Psoas muscle (tissue), 8 donors: Measurements from ENCODE around the gene TMEM240. TPM values are rescaled to one million over a fixed set of nuclear protein-coding genes. Genes with fewer than 3 reads are reported as not detected.

Source experiments
- ATAC-seq, 4 donors: fragments of 200-7000 bp; cut with Tn5 transposase; one replicate each; pipeline ENCODE4 v1.9.1; 2020; ENCODE audit warnings: moderate library complexity in 3 of 4, mild to moderate bottlenecking in 2 of 4
- DNase-seq, 2 donors: peaks; one replicate each; pipeline ENCODE4 v3.0.0-alpha.2; 2020
- H3K27ac ChIP-seq: fragments of 200-600 bp; one replicate; pipeline ENCODE4 v1.8.0; 2022
- H3K27me3 ChIP-seq, 3 donors: fragments of 200-600 bp in 1 of 3; one replicate each; pipeline versions ENCODE4 v1.6.1 to v1.8.0; 2013 to 2022; ENCODE audit warnings: low read length in 2 of 3, mild to moderate bottlenecking in 2 of 3, moderate library complexity in 1 of 3; ENCODE audit not compliant: insufficient read depth in 3 of 3
- H3K36me3 ChIP-seq, 2 donors: fragments of 200-600 bp in 1 of 2; one replicate each; pipeline versions ENCODE4 v1.6.1 to v1.8.0; 2013 to 2022; ENCODE audit warnings: low read depth in 1 of 2, mild to moderate bottlenecking in 1 of 2, moderate library complexity in 1 of 2; ENCODE audit not compliant: insufficient read depth in 1 of 2
- H3K4me1 ChIP-seq: fragments of 200-600 bp; one replicate; pipeline ENCODE4 v1.8.0; 2022
- H3K4me3 ChIP-seq: fragments of 200-600 bp; one replicate; pipeline ENCODE4 v1.8.0; 2022; ENCODE audit warnings: mild to moderate bottlenecking
- H3K9me3 ChIP-seq: fragments of 200-600 bp; one replicate; pipeline ENCODE4 v1.8.0; 2022
- WGBS, 3 donors: extraction: QIAGEN DNeasy Blood & Tissue Kit; methylation state at CpG; one replicate each; pipeline versions ENCODE4 v1.1.6 to v1.1.7; 2013; 5-methylcytosine and 5-hydroxymethylcytosine counted together
- intact Hi-C, 2 donors: fragments of 100-400 bp; cut with DNase I; formaldehyde crosslinking; loops; one replicate each; pipeline versions ENCODE4 v1.11.0 to v1.14.2; 2022
- polyA plus RNA-seq, 3 donors: library from polyadenylated mRNA; stranded (reverse); fragments of 200-250 nt; gene quantifications; one replicate each; pipeline ENCODE4 v1.2.3, GENCODE V29; 2013
- total RNA-seq, 4 donors: library from RNA; stranded (reverse); fragmentation: NEBNext Ultra II Directional in 2 of 4; extraction: Animal tissue kit (Norgen Biotek cat#: 25700) in 2 of 4; gene quantifications; one replicate each; pipeline versions ENCODE4 v1.2.1 to v1.2.4, GENCODE V29; 2021 to 2023
- TF ChIP-seq, protein P1 (sequence below): fragments of 200-600 bp; IDR thresholded peaks from one replicate; pipeline ENCODE4 v1.8.0; 2022; ENCODE audit warnings: antibody characterized with exemption
- donor health status: healthy with polysubstance abuse.
- donor health status: DM: no; HTN: no; CAD: no; lungs with moderate emphysema.
- donor health status: Bipolar disorder and iron deficiency.
- donor health status: healthy.
- donor health status: DM: yes; HTN: yes; CAD: no.
- donor health status: DM: no; HTN: no; CAD: no.
- donor health status: DM: no; HTN: no; CAD: no.
- donor health status: DM: yes; HTN: yes; CAD: no.

TMEM240 gene
- total and polyA plus RNA-seq, 7 donors: 0.55 to 1.8 (median 1.2) TPM

DNA sequence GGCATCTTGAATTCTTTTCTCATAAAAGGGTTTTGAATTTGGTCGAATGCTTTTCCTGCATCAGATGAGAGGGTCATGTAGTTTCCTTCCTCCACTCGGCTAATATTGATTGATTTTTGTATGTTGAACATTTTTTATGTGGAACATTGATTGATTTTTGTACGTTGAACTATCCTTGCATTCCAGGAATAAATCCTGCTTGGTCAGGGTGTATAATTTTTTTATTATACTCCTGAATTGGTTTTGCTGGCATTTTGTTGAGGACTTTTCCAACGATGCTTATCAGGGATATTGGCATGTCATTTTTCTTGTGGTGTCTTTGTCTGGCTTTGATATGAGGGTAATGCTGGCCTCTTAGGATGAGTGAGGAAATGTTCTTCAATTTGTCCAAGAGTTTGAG is 8.5 kb downstream of the TMEM240 start:
- WGBS, 3 donors: 92 to 97% (median 96%) methylated on average over 4 of the region's 4 CpGs
- no peaks in the 10 kb centered on the region for H3K27me3 ChIP-seq
- intact Hi-C loops: no loop called here
- H3K36me3 ChIP-seq: peaks cover 0 to 30% of the 10 kb centered on the region in 2 donors
- no peak for ATAC-seq
- peaks cover 5% of the 10 kb centered on the region for H3K9me3 ChIP-seq
- DNase-seq: no peak
- H3K4me1 ChIP-seq: peaks cover 14% of the 10 kb centered on the region
- TF ChIP-seq, protein P1, sequence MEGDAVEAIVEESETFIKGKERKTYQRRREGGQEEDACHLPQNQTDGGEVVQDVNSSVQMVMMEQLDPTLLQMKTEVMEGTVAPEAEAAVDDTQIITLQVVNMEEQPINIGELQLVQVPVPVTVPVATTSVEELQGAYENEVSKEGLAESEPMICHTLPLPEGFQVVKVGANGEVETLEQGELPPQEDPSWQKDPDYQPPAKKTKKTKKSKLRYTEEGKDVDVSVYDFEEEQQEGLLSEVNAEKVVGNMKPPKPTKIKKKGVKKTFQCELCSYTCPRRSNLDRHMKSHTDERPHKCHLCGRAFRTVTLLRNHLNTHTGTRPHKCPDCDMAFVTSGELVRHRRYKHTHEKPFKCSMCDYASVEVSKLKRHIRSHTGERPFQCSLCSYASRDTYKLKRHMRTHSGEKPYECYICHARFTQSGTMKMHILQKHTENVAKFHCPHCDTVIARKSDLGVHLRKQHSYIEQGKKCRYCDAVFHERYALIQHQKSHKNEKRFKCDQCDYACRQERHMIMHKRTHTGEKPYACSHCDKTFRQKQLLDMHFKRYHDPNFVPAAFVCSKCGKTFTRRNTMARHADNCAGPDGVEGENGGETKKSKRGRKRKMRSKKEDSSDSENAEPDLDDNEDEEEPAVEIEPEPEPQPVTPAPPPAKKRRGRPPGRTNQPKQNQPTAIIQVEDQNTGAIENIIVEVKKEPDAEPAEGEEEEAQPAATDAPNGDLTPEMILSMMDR: no peak
- H3K4me3 ChIP-seq: no peak overlapping the region
- no peak overlapping the region for H3K27ac ChIP-seq

DNA sequence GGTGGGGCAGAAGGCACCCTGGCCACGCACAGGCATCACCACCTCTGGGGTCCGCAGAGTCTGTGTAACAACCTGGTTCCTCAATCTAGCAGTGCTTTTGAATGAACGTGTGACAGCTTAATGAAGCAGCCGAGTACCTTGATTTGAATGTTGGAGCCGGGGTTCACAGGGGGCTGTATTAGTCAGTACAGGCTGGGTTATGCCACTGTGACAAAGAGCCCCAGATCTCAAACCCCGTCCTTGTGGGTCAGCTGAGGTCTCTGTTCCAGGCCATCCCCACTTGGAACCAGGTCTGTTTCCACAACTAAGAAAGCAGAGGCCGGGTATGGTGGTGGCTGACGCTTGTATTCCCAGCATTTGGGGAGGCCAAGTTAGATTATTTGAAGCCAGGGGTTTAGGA is 10.5 kb downstream of the TMEM240 start:
- intact Hi-C loops: no loop called here
- Histone ChIP-seq H3K4me1 (peaks cover 4% of the 10 kb centered on the region), H3K9me3 (peaks cover 5% of the 10 kb centered on the region), H3K4me3 (no peak overlapping the region), H3K36me3 (peaks cover 0 to 44% of the 10 kb centered on the region in 2 donors), H3K27ac (no peak overlapping the region), H3K27me3 (no peaks in the 10 kb centered on the region)
- WGBS, 3 donors: 98 to 100% (median 99%) methylated on average over 8 of the region's 8 CpGs
- DNase-seq (no peak), ATAC-seq (no peak)
- TF ChIP-seq, protein P1: no peak

DNA sequence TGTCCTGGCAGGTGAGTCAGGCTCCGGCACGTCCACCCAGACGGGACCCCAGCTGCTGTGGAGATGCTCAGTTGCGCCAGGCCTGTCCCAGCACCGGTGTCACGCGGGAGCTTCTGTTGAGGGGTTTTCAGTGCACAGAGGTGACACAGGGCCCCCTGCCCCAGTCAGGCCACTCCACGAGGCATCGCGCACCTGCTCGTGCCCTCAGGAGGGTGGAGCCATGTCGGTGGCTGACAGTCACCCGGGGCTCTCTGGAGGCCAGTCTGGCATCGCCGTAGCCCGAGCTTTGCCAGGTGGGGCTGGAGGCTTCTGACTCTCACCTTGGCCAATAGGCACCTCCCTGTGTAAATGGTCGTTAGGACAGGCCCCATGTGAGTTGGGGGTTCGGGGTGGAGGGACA is 11.1 kb downstream of the TMEM240 start:
- DNase-seq (no peak), ATAC-seq (no peak)
- TF ChIP-seq, protein P1: no peak
- WGBS, 3 donors: 92 to 97% (median 95%) methylated on average over 14 to 18 of the region's 18 CpGs
- no peaks in the 10 kb centered on the region for H3K27me3 ChIP-seq
- H3K36me3 ChIP-seq: peaks cover 0 to 44% of the 10 kb centered on the region in 2 donors
- no peak overlapping the region for H3K27ac ChIP-seq
- H3K4me1 ChIP-seq: peaks cover 4% of the 10 kb centered on the region
- H3K9me3 ChIP-seq: peaks cover 5% of the 10 kb centered on the region
- intact Hi-C loops: no loop called here
- no peak overlapping the region for H3K4me3 ChIP-seq

DNA sequence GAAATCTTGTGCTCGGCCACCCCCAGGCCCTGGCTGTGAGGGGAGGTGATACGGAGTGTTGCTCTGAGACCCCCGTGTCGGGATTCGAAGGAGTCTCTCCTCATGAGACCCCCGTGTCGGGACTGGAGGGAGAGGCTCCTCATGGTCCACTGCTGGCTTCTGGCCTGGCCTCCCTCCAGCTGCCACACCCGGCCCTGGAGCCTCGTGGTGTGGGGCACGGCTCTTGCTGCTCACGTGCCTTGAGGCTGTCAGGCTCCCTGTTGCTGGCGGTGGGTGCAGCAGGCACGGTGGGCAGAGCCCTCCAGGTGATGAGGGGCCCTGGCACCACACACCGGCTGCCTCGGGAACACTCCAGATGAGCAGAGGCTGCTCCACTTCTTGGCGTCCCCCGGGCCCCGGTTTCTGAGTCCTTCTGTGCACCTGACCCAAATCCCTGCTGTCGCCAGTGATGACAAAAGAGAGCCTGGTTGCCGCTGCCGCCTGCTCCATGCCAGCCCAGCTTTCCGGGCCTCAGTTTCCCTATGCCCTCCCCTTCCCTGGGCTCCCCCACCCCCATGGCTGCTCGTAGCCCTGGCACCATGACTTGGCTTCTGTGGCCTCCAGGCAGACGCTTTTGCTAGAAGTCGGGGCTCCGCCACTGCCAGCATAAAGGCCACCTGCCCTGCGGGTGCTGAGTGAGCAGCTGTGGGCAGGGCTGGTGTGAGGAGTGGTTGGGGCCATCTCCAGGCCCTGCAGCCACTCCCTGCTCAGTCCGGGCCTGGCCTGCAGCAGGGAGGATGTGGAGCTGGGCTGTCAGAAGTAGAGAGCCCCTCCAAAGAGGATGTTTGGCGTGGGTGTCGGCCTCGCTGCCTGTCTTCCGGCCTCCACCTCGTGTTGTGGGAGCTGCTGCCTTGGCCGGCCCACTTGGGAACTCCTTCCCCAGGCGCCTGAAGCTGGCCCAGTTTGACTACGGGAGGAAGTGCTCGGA is 11.8 kb downstream of the TMEM240 start:
- H3K36me3 ChIP-seq: peaks cover 0 to 44% of the 10 kb centered on the region in 2 donors
- intact Hi-C loops: no loop called here

More for the DNA sequence above, 11.8 kb downstream of the TMEM240 start:
- TF ChIP-seq, protein P1: no peak
- H3K4me3 ChIP-seq: no peak overlapping the region
- no peaks in the 10 kb centered on the region for H3K27me3 ChIP-seq
- peaks cover 5% of the 10 kb centered on the region for H3K9me3 ChIP-seq
- ATAC-seq: no peak
- no peak overlapping the region for H3K27ac ChIP-seq
- peaks cover 4% of the 10 kb centered on the region for H3K4me1 ChIP-seq
- WGBS, 3 donors: 80 to 87% (median 84%) methylated on average over 27 to 37 of the region's 37 CpGs
- peak in 1 of 2 donors; percentile 49 for DNase-seq
